H1 (cell line): ENCODE data around the gene LRRC43.

ENCODE experiments used
- CHD1 ChIP-seq: IDR thresholded peaks from 2 replicates; pipeline ENCODE4 v1.6.1; 2012; ENCODE audit warnings: low read depth, low read length, improper control_type of control experiment
- EZH2 ChIP-seq: fragments of 200-600 bp; sonication (generic); IDR thresholded peaks from 2 replicates; pipeline ENCODE4 v1.7.1; 2012; ENCODE audit warnings: low read depth, mild to moderate bottlenecking, moderate library complexity, low read length, inconsistent platforms; ENCODE audit not compliant: severe bottlenecking
- POLR2AphosphoS5 ChIP-seq: IDR thresholded peaks from 2 replicates; pipeline ENCODE4 v1.6.1; 2011; ENCODE audit warnings: low read depth, low read length
- RXRA ChIP-seq: IDR thresholded peaks from 2 replicates; pipeline ENCODE4 v1.6.1; 2011; ENCODE audit warnings: low read depth, mild to moderate bottlenecking, low read length, moderate library complexity; ENCODE audit not compliant: insufficient read depth
- SIN3A ChIP-seq, 2 experiments: IDR thresholded peaks in 1 of 2; conservative IDR thresholded peaks in 1 of 2; 2 replicates each; pipeline ENCODE4 v1.6.1; 2011 to 2012; ENCODE audit warnings: low read length in 2 of 2, improper control_type of control experiment in 1 of 2, low read depth in 1 of 2, mild to moderate bottlenecking in 1 of 2
- SP1 ChIP-seq: IDR thresholded peaks from 2 replicates; pipeline ENCODE4 v1.6.1; 2011; ENCODE audit warnings: low read depth, low read length
- TF ChIP-seq, protein P1 (sequence below), 3 experiments: IDR thresholded peaks; 1 replicate in 2 of 3; 2 replicates in 1 of 3; pipeline versions ENCODE4 v1.5.1 to v1.6.1; 2011; ENCODE audit warnings: low read length in 3 of 3, mild to moderate bottlenecking in 3 of 3, inconsistent platforms in 2 of 3, low read depth in 1 of 3, moderate library complexity in 1 of 3; ENCODE audit not compliant: insufficient read depth in 1 of 3; ENCODE audit errors: control extremely low read depth in 1 of 3

DNA sequence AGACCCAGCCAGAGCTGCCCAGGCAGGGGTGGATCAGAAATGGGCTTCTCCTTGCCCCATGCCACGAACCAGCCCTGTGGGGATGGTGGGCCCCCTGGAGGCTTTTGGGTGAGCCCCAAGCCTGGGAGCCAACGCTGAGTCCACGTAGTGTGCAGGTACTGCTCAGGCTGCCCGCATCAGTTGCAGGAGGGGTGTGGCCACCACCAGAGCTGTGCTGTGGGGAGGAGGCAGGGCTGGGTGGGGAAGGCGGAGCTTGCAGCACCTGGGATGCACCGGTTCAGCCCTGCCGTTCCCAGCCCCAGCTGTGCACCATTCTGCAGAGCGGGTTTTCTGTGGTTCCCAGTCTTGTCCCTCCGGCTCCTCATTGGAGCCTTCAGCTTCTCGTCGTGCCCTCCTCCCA is 45.2 kb upstream of the LRRC43 start:
- no peak for TF ChIP-seq RXRA
- TF ChIP-seq, protein P1, sequence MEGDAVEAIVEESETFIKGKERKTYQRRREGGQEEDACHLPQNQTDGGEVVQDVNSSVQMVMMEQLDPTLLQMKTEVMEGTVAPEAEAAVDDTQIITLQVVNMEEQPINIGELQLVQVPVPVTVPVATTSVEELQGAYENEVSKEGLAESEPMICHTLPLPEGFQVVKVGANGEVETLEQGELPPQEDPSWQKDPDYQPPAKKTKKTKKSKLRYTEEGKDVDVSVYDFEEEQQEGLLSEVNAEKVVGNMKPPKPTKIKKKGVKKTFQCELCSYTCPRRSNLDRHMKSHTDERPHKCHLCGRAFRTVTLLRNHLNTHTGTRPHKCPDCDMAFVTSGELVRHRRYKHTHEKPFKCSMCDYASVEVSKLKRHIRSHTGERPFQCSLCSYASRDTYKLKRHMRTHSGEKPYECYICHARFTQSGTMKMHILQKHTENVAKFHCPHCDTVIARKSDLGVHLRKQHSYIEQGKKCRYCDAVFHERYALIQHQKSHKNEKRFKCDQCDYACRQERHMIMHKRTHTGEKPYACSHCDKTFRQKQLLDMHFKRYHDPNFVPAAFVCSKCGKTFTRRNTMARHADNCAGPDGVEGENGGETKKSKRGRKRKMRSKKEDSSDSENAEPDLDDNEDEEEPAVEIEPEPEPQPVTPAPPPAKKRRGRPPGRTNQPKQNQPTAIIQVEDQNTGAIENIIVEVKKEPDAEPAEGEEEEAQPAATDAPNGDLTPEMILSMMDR (IDR thresholded peaks at IDR 0.05; ENCODE audit: control extremely low read depth in 1 of 3, insufficient read depth in 1 of 3, low read depth in 1 of 3, low read length in 3 of 3): no peak
- TF ChIP-seq CHD1: no peak
- TF ChIP-seq SP1: no peak
- TF ChIP-seq POLR2AphosphoS5: no peak
- TF ChIP-seq SIN3A (conservative IDR thresholded peaks at IDR 0.05 in 1 of 2, IDR thresholded peaks at IDR 0.05 in 1 of 2; ENCODE audit: low read depth in 1 of 2, low read length in 2 of 2): no peak
- TF ChIP-seq EZH2: no peak
